ENCODE results near the gene PLA2G4B. TPM values are rescaled to one million over a fixed set of nuclear protein-coding genes. Genes with fewer than 3 reads are reported as not detected.
A peak's percentile ranks its signal among the peaks of the same experiment; 100 is the strongest.

PLA2G4B gene
- total RNA-seq, 1 experiment from 2014 or later = 11.0 TPM

DNA sequence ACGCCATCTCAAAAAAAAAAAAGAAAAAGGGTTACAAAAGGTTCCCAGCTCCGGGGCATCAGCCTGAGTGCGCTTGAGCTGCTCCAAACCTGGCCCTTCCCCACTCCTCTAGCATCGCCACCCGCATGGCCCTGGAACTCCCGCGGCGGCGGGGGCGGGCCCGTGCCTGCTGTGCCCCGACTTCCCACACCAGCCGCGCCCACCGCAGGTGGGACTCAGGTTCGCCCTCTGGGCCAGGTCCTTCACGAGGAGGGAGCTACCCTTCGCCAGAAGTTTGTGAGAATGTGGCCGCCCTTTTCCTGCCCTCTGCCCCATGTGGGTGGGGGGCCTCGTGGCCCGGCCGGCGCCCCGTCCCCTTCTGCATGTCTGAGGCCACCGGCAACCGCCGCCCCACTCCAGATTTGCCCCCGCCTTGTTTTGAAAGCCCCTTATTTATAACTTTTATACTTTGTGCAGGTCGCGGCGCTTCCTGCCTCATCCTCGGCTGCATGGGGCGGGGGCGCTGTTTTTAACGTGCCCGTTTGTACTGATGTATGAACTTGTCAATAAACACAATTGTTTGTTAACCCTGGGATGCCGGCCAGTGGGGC, 11.3 kb upstream of the PLA2G4B start (continued):
- TF ChIP-seq ATF1 (CRISPR knock-in tag; IDR thresholded peaks at IDR 0.05) = no peak
- TF ChIP-seq, protein P1, sequence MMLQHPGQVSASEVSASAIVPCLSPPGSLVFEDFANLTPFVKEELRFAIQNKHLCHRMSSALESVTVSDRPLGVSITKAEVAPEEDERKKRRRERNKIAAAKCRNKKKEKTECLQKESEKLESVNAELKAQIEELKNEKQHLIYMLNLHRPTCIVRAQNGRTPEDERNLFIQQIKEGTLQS (CRISPR knock-in tag; conservative IDR thresholded peaks at IDR 0.05) = no peak
- TF ChIP-seq SMAD4 (CRISPR knock-in tag; IDR thresholded peaks at IDR 0.05) = no peak
- TF ChIP-seq, protein P2, sequence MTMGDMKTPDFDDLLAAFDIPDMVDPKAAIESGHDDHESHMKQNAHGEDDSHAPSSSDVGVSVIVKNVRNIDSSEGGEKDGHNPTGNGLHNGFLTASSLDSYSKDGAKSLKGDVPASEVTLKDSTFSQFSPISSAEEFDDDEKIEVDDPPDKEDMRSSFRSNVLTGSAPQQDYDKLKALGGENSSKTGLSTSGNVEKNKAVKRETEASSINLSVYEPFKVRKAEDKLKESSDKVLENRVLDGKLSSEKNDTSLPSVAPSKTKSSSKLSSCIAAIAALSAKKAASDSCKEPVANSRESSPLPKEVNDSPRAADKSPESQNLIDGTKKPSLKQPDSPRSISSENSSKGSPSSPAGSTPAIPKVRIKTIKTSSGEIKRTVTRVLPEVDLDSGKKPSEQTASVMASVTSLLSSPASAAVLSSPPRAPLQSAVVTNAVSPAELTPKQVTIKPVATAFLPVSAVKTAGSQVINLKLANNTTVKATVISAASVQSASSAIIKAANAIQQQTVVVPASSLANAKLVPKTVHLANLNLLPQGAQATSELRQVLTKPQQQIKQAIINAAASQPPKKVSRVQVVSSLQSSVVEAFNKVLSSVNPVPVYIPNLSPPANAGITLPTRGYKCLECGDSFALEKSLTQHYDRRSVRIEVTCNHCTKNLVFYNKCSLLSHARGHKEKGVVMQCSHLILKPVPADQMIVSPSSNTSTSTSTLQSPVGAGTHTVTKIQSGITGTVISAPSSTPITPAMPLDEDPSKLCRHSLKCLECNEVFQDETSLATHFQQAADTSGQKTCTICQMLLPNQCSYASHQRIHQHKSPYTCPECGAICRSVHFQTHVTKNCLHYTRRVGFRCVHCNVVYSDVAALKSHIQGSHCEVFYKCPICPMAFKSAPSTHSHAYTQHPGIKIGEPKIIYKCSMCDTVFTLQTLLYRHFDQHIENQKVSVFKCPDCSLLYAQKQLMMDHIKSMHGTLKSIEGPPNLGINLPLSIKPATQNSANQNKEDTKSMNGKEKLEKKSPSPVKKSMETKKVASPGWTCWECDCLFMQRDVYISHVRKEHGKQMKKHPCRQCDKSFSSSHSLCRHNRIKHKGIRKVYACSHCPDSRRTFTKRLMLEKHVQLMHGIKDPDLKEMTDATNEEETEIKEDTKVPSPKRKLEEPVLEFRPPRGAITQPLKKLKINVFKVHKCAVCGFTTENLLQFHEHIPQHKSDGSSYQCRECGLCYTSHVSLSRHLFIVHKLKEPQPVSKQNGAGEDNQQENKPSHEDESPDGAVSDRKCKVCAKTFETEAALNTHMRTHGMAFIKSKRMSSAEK (CRISPR knock-in tag; IDR thresholded peaks at IDR 0.05; ENCODE audit: borderline replicate concordance) = no peak
- TF ChIP-seq, protein P3, sequence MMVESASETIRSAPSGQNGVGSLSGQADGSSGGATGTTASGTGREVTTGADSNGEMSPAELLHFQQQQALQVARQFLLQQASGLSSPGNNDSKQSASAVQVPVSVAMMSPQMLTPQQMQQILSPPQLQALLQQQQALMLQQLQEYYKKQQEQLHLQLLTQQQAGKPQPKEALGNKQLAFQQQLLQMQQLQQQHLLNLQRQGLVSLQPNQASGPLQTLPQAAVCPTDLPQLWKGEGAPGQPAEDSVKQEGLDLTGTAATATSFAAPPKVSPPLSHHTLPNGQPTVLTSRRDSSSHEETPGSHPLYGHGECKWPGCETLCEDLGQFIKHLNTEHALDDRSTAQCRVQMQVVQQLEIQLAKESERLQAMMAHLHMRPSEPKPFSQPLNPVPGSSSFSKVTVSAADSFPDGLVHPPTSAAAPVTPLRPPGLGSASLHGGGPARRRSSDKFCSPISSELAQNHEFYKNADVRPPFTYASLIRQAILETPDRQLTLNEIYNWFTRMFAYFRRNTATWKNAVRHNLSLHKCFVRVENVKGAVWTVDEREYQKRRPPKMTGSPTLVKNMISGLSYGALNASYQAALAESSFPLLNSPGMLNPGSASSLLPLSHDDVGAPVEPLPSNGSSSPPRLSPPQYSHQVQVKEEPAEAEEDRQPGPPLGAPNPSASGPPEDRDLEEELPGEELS (CRISPR knock-in tag; IDR thresholded peaks at IDR 0.05) = 0 out of 2 replicates have a peak, but pooled peaks have one; percentile 32
- TF ChIP-seq MYBL2 (CRISPR knock-in tag; IDR thresholded peaks at IDR 0.05) = no peak
- TF ChIP-seq ZNF423 (CRISPR knock-in tag; IDR thresholded peaks at IDR 0.05) = peak; percentile 28; the same call in 1 of the 2 replicates
- TF ChIP-seq, protein P4, sequence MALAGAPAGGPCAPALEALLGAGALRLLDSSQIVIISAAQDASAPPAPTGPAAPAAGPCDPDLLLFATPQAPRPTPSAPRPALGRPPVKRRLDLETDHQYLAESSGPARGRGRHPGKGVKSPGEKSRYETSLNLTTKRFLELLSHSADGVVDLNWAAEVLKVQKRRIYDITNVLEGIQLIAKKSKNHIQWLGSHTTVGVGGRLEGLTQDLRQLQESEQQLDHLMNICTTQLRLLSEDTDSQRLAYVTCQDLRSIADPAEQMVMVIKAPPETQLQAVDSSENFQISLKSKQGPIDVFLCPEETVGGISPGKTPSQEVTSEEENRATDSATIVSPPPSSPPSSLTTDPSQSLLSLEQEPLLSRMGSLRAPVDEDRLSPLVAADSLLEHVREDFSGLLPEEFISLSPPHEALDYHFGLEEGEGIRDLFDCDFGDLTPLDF (CRISPR knock-in tag; IDR thresholded peaks at IDR 0.05) = no peak
- TF ChIP-seq, protein P5, sequence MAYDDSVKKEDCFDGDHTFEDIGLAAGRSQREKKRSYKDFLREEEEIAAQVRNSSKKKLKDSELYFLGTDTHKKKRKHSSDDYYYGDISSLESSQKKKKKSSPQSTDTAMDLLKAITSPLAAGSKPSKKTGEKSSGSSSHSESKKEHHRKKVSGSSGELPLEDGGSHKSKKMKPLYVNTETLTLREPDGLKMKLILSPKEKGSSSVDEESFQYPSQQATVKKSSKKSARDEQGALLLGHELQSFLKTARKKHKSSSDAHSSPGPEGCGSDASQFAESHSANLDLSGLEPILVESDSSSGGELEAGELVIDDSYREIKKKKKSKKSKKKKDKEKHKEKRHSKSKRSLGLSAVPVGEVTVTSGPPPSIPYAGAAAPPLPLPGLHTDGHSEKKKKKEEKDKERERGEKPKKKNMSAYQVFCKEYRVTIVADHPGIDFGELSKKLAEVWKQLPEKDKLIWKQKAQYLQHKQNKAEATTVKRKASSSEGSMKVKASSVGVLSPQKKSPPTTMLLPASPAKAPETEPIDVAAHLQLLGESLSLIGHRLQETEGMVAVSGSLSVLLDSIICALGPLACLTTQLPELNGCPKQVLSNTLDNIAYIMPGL (CRISPR knock-in tag; IDR thresholded peaks at IDR 0.05) = no peak
- TF ChIP-seq, protein P6, sequence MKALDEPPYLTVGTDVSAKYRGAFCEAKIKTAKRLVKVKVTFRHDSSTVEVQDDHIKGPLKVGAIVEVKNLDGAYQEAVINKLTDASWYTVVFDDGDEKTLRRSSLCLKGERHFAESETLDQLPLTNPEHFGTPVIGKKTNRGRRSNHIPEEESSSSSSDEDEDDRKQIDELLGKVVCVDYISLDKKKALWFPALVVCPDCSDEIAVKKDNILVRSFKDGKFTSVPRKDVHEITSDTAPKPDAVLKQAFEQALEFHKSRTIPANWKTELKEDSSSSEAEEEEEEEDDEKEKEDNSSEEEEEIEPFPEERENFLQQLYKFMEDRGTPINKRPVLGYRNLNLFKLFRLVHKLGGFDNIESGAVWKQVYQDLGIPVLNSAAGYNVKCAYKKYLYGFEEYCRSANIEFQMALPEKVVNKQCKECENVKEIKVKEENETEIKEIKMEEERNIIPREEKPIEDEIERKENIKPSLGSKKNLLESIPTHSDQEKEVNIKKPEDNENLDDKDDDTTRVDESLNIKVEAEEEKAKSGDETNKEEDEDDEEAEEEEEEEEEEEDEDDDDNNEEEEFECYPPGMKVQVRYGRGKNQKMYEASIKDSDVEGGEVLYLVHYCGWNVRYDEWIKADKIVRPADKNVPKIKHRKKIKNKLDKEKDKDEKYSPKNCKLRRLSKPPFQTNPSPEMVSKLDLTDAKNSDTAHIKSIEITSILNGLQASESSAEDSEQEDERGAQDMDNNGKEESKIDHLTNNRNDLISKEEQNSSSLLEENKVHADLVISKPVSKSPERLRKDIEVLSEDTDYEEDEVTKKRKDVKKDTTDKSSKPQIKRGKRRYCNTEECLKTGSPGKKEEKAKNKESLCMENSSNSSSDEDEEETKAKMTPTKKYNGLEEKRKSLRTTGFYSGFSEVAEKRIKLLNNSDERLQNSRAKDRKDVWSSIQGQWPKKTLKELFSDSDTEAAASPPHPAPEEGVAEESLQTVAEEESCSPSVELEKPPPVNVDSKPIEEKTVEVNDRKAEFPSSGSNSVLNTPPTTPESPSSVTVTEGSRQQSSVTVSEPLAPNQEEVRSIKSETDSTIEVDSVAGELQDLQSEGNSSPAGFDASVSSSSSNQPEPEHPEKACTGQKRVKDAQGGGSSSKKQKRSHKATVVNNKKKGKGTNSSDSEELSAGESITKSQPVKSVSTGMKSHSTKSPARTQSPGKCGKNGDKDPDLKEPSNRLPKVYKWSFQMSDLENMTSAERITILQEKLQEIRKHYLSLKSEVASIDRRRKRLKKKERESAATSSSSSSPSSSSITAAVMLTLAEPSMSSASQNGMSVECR (CRISPR knock-in tag; IDR thresholded peaks at IDR 0.05; ENCODE audit: borderline replicate concordance) = no peak
- TF ChIP-seq NR2C2 (CRISPR knock-in tag; IDR thresholded peaks at IDR 0.05) = no peak
- TF ChIP-seq, protein P7, sequence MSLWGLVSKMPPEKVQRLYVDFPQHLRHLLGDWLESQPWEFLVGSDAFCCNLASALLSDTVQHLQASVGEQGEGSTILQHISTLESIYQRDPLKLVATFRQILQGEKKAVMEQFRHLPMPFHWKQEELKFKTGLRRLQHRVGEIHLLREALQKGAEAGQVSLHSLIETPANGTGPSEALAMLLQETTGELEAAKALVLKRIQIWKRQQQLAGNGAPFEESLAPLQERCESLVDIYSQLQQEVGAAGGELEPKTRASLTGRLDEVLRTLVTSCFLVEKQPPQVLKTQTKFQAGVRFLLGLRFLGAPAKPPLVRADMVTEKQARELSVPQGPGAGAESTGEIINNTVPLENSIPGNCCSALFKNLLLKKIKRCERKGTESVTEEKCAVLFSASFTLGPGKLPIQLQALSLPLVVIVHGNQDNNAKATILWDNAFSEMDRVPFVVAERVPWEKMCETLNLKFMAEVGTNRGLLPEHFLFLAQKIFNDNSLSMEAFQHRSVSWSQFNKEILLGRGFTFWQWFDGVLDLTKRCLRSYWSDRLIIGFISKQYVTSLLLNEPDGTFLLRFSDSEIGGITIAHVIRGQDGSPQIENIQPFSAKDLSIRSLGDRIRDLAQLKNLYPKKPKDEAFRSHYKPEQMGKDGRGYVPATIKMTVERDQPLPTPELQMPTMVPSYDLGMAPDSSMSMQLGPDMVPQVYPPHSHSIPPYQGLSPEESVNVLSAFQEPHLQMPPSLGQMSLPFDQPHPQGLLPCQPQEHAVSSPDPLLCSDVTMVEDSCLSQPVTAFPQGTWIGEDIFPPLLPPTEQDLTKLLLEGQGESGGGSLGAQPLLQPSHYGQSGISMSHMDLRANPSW (CRISPR knock-in tag; conservative IDR thresholded peaks at IDR 0.05; ENCODE audit: low read depth) = no peak
- TF ChIP-seq NFYB (CRISPR knock-in tag; conservative IDR thresholded peaks at IDR 0.05; ENCODE audit: low read depth) = no peak
- TF ChIP-seq, protein P8, sequence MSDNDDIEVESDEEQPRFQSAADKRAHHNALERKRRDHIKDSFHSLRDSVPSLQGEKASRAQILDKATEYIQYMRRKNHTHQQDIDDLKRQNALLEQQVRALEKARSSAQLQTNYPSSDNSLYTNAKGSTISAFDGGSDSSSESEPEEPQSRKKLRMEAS (CRISPR knock-in tag; IDR thresholded peaks at IDR 0.05) = peak; percentile 18; the same call in 1 of the 2 replicates
- peak; percentile 21; the same call in 1 of the 2 replicates for TF ChIP-seq SP1 (CRISPR knock-in tag; conservative IDR thresholded peaks at IDR 0.05)
- no peak for TF ChIP-seq ZNF671 (CRISPR knock-in tag; IDR thresholded peaks at IDR 0.05)
- 0 out of 2 replicates have a peak, but pooled peaks have one; percentile 48 for TF ChIP-seq ZNF232 (CRISPR knock-in tag; IDR thresholded peaks at IDR 0.05)
- TF ChIP-seq SOX15 (CRISPR knock-in tag; IDR thresholded peaks at IDR 0.05) = no peak
- TF ChIP-seq FOXP1 (CRISPR knock-in tag; IDR thresholded peaks at IDR 0.05; ENCODE audit: borderline replicate concordance) = 0 out of 2 replicates have a peak, but pooled peaks have one; percentile 19
